Stimulated activated CD4-positive, alpha-beta T cell treated with anti-CD3 and anti-CD28 coated beads, Interleukin-1b, Interleukin-23, amount 100 ng/mL, for 4 hours (primary cell): ENCODE data around the gene ZNF653.

Experiments used
- DNase-seq, 2 donors: peaks; one replicate each; pipeline ENCODE4 v3.0.0-alpha.2; 2020; ENCODE audit warnings: low read depth in 2 of 2

The ZNF653 gene

GRCh38 chr19:11519138-11519537, 13.5 kb upstream of the ZNF653 start:
- no peak for DNase-seq

- no peak for DNase-seq
Measured at GRCh38 chr19:11513946-11514345, 8.3 kb upstream of the ZNF653 start.

GRCh38 chr19:11510444-11510843, 4.8 kb upstream of the ZNF653 start:
- DNase-seq = no peak

- DNase-seq = no peak
Measured at GRCh38 chr19:11507370-11508078, 1.9 kb upstream of the ZNF653 start.

GRCh38 chr19:11506967-11507366, 1.3 kb upstream of the ZNF653 start:
- no peak for DNase-seq

GRCh38 chr19:11506101-11506555, 489 bp upstream of the ZNF653 start:
- no peak for DNase-seq

GRCh38 chr19:11505032-11505503, 571 bp downstream of the ZNF653 start:
- DNase-seq = peak; percentile 94 to 97

GRCh38 chr19:11504502-11505031, 1.1 kb downstream of the ZNF653 start:
- no peak for DNase-seq

GRCh38 chr19:11499890-11500420, 5.7 kb downstream of the ZNF653 start:
- DNase-seq = no peak

- DNase-seq = no peak
Measured at GRCh38 chr19:11499220-11499726, 6.4 kb downstream of the ZNF653 start.

GRCh38 chr19:11496391-11497163, 9.1 kb downstream of the ZNF653 start:
- peak; percentile 52 to 61 for DNase-seq

- no peak for DNase-seq
Measured at GRCh38 chr19:11495885-11496284, 9.8 kb downstream of the ZNF653 start.

- DNase-seq = no peak
Measured at GRCh38 chr19:11495481-11495880, 10.2 kb downstream of the ZNF653 start.

GRCh38 chr19:11494634-11495285, 10.9 kb downstream of the ZNF653 start:
- no peak for DNase-seq

- no peak for DNase-seq
Measured at GRCh38 chr19:11489378-11489777, 16.3 kb downstream of the ZNF653 start.

- no peak for DNase-seq
Measured at GRCh38 chr19:11486661-11487503, 18.8 kb downstream of the ZNF653 start.

GRCh38 chr19:11485245-11485837, 20.3 kb downstream of the ZNF653 start:
- DNase-seq = no peak

- DNase-seq = no peak
Measured at GRCh38 chr19:11483366-11484111, 22.1 kb downstream of the ZNF653 start.

GRCh38 chr19:11482384-11483050, 23.1 kb downstream of the ZNF653 start:
- DNase-seq = peak; percentile 60 to 87
